Astrocyte of the cerebellum (primary cell): ENCODE measurements around the gene ASTN2.

Source experiments
- DNase-seq: peaks from one replicate; pipeline ENCODE4 v3.0.0-alpha.2; 2011; ENCODE audit warnings: low read depth
- H3K4me3 ChIP-seq: 2 replicates; pipeline ENCODE4 v1.5.1; 2011; ENCODE audit warnings: mild to moderate bottlenecking, low read depth, low read length, moderate library complexity
- in situ Hi-C: cut with HindIII; loops from 2 replicates; pipeline ENCODE4 v1.10.0; 2017; ENCODE audit warnings: low sequenced_read_pairs
- TF ChIP-seq, protein P1 (sequence below): IDR thresholded peaks from 2 replicates; pipeline ENCODE4 v1.5.1; 2012; ENCODE audit warnings: low read length, low read depth, moderate library complexity, mild to moderate bottlenecking; ENCODE audit errors: missing control alignments

Gene ASTN2

DNA sequence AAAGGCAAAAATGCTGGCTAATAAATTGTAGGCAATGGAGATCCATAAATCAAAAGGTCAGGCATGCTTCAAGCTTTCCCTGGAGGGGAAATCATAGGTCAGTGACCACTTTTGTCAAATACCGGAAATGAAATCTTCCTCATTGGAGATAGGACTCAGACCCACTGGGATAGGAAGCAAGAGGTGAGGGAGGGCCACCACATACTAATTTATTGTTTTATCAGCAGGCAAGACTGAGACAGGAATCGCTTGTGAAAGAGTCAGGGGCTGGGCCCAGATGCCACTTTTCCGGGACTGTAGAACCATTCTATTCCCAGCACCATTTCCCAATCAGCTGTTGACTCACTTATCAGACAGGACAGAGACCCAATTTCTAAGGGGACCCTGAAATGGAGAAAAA, 984.0 kb downstream of the ASTN2 start:
- TF ChIP-seq, protein P1, sequence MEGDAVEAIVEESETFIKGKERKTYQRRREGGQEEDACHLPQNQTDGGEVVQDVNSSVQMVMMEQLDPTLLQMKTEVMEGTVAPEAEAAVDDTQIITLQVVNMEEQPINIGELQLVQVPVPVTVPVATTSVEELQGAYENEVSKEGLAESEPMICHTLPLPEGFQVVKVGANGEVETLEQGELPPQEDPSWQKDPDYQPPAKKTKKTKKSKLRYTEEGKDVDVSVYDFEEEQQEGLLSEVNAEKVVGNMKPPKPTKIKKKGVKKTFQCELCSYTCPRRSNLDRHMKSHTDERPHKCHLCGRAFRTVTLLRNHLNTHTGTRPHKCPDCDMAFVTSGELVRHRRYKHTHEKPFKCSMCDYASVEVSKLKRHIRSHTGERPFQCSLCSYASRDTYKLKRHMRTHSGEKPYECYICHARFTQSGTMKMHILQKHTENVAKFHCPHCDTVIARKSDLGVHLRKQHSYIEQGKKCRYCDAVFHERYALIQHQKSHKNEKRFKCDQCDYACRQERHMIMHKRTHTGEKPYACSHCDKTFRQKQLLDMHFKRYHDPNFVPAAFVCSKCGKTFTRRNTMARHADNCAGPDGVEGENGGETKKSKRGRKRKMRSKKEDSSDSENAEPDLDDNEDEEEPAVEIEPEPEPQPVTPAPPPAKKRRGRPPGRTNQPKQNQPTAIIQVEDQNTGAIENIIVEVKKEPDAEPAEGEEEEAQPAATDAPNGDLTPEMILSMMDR: no peak
- in situ Hi-C loops: no loop called here

DNA sequence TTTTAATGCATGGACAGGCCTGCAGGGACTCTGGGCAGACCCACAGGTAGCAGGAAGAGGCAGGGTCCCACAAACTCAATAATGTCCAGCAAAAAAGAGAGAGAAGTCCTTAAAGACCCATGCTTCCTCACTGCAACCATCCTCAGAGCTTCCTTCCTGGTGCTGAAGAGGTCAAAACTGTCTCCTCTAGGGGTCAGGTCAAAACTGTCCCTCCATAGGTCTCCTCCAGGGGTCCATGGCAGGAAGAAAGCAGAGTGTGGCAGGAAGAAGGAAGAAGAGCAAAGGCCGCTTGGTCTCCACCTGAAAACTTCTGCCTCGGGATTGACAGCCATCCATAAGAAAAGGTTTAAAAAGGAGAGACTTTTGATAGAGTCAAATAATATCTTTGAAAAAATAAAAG, 989.6 kb downstream of the ASTN2 start:
- no peak overlapping the region for H3K4me3 ChIP-seq
- in situ Hi-C loops: no loop called here
- no peak for DNase-seq
- TF ChIP-seq, protein P1: no peak

More for the DNA sequence above, 984.0 kb downstream of the ASTN2 start:
- DNase-seq: no peak
- H3K4me3 ChIP-seq: no peak overlapping the region

DNA sequence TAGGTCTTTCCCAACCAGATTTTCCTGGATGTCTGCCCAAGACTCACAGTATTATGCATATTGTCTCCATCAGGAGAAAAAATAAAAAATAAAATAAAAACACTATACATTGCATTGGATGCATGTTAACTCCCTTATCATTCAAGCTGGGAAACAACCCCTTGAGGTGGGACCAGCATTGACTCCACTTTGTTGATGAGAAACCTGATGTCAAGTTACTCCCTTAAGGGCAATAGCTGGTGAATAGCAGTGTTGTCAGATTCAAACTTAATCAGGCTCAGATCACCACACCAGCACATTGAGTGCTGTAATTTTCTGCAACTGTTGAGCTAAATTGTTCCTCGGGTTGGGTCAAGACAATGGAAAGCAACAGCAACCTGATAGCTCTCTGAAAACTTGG, 991.7 kb downstream of the ASTN2 start:
- no peak overlapping the region for H3K4me3 ChIP-seq
- in situ Hi-C loops: no loop called here
- DNase-seq: no peak
- TF ChIP-seq, protein P1: no peak

DNA sequence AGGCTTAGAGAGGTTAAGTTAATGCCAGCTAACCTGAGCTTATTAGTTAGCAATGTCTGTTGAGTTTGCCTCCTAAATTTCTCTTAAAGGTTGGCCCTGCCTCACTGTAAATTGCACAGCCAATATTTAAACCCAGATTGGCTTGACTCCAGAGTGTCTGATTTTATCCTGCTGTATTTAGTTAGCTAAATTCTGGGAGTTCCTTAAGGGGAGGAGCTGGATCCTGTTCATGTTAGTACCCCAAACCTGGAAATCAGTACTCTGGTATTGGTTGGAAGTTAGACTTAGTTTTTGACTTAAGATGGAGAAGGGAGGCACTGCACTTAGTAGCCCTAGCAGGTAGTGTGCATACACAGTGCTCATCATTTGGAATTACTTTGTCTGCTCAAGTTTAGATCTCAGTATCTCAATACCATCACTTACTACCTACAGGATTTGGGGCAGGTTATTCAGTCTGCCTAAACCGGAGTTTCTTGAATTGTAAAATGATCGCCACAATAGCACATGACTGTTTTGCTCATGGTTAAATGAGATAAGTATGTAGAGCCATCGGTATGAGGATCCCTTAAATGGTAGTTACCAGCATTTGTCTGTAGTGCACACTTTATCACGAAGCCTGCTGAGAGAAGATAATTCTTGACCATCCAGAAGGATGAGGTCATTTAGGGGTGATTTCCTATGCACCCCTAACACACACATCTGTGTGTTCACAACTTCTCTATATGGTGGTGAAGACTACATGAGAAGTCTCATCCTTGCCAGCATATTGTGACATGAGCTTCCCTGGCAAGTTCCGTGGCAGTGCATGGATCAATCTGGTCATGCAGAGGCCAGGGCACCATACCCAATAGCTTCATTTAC, 992.5 kb downstream of the ASTN2 start:
- in situ Hi-C loops: no loop called here
- H3K4me3 ChIP-seq: no peak overlapping the region
- TF ChIP-seq, protein P1: no peak
- DNase-seq: no peak

DNA sequence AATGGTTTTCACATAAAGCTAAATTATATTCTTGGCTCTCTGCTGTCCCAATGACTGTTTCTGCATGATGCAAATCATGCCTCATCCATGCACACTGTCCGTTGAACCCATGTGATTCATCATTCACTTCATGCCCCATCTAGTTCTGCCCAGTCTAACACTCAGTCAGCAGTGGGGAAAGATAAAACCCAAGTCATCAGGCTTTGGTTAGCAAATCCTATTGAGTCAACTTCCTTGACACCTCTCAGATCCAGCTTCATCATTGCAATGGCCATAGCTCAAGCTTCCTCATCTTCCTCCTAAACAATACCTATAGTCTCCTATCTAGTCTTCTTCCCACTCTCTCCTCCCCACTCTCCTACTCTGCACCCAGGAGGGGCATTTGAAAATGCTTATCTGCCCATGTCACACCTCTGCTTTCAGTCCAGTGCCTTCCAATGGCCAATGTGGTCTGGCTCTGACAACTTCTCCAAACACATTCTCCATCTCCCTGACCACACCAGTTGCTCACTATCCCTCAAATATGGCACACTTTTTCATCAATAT, 993.8 kb downstream of the ASTN2 start:
- in situ Hi-C loops: no loop called here
- TF ChIP-seq, protein P1: no peak
- H3K4me3 ChIP-seq: no peak overlapping the region
- no peak for DNase-seq

DNA sequence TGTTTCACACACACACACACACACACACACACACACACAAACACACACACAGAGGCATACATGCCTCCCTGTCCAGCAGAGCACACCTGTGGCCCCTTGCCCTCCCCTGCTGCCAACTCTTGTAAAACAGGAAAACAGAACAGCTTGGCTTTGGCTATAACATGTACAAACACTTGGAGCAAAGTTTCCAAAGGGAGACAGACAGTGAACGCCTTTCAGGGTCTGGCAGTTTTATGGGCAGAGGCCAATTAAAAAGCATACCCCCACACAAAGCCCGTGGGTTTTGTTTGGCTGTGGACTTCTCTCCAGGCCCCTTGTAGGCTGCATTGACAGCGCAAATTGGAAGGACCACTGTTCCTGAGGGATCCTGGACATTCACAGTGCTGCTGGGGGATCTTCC, 995.7 kb downstream of the ASTN2 start:
- H3K4me3 ChIP-seq: no peak overlapping the region
- TF ChIP-seq, protein P1: no peak
- in situ Hi-C loops: no loop called here
- no peak for DNase-seq
